CD14-positive monocyte (primary cell): ENCODE data around the gene KIAA0040. TPM values are rescaled to one million over a fixed set of nuclear protein-coding genes. Genes with fewer than 3 reads are reported as not detected.

Experiments used
- DNase-seq, 3 donors: peaks; one replicate each; pipeline ENCODE4 v3.0.0-alpha.2; 2011 to 2022
- H2AFZ ChIP-seq: 2 replicates; pipeline ENCODE4 v1.6.0; 2012; ENCODE audit warnings: mild to moderate bottlenecking, low read depth, low read length, inconsistent platforms; ENCODE audit not compliant: insufficient read depth, poor library complexity, severe bottlenecking
- H3K27ac ChIP-seq, 2 donors: 1 replicate in 1 of 2; 2 replicates in 1 of 2; pipeline ENCODE4 v1.5.1; 2012 to 2013; ENCODE audit warnings: low read length in 2 of 2, control low read depth in 1 of 2, inconsistent platforms in 1 of 2, low read depth in 1 of 2, mild to moderate bottlenecking in 1 of 2
- H3K27me3 ChIP-seq, 2 donors: one replicate each; pipeline versions ENCODE4 v1.6.0 to v1.6.1; 2011 to 2013; ENCODE audit warnings: low read length in 2 of 2; ENCODE audit not compliant: control insufficient read depth in 2 of 2, insufficient read depth in 2 of 2
- H3K36me3 ChIP-seq, 2 donors: replicated peaks in 1 of 2; 1 replicate in 1 of 2; 2 replicates in 1 of 2; pipeline versions ENCODE4 v1.5.1 to v1.6.1; 2012 to 2013; ENCODE audit warnings: low read length in 2 of 2, control low read depth in 1 of 2, inconsistent platforms in 1 of 2, mild to moderate bottlenecking in 1 of 2; ENCODE audit not compliant: insufficient read depth in 2 of 2, control insufficient read depth in 1 of 2
- H3K4me1 ChIP-seq, 2 donors: 1 replicate in 1 of 2; 2 replicates in 1 of 2; pipeline versions ENCODE4 v1.5.1 to v1.6.1; 2012 to 2013; ENCODE audit warnings: low read length in 2 of 2, control low read depth in 1 of 2, inconsistent platforms in 1 of 2, mild to moderate bottlenecking in 1 of 2, moderate library complexity in 1 of 2; ENCODE audit not compliant: insufficient read depth in 2 of 2, control insufficient read depth in 1 of 2
- H3K4me2 ChIP-seq: replicated peaks from 2 replicates; pipeline ENCODE3; 2012; ENCODE audit warnings: low read length, moderate library complexity, mild to moderate bottlenecking; ENCODE audit not compliant: poor library complexity, severe bottlenecking; ENCODE audit errors: extremely low read depth
- H3K4me3 ChIP-seq, 3 experiments: fragments of 200-600 bp in 1 of 3; sonication (generic) in 1 of 3; replicated peaks in 1 of 3; 1 replicate in 2 of 3; 2 replicates in 1 of 3; pipeline ENCODE4 v1.5.1; 2011 to 2013; ENCODE audit warnings: low read length in 3 of 3, mild to moderate bottlenecking in 3 of 3, control low read depth in 2 of 3, low read depth in 2 of 3, inconsistent platforms in 1 of 3, moderate library complexity in 1 of 3
- H3K79me2 ChIP-seq: 2 replicates; pipeline ENCODE4 v1.6.0; 2012; ENCODE audit warnings: mild to moderate bottlenecking, control low read depth, inconsistent platforms, low read length, moderate library complexity; ENCODE audit not compliant: insufficient read depth
- H3K9ac ChIP-seq: 2 replicates; pipeline ENCODE4 v1.6.0; 2017; ENCODE audit warnings: low read length, mild to moderate bottlenecking; ENCODE audit not compliant: insufficient read depth, poor library complexity, severe bottlenecking
- H3K9me3 ChIP-seq, 2 donors: replicated peaks in 1 of 2; 1 replicate in 1 of 2; 2 replicates in 1 of 2; pipeline versions ENCODE4 v1.5.1 to v1.6.1; 2012 to 2013; ENCODE audit warnings: low read length in 2 of 2, control low read depth in 1 of 2; ENCODE audit not compliant: control insufficient read depth in 1 of 2, insufficient read depth in 1 of 2
- H4K20me1 ChIP-seq: 2 replicates; pipeline ENCODE4 v1.6.0; 2012; ENCODE audit warnings: mild to moderate bottlenecking, low read length, control low read depth, moderate library complexity; ENCODE audit not compliant: insufficient read depth
- H3K27ac Mint-ChIP-seq, 7 donors: one replicate each; pipeline ENCODE4 v1.8.0; 2020; ENCODE audit warnings: mild to moderate bottlenecking in 7 of 7, mixed read lengths in 7 of 7, moderate library complexity in 6 of 7, inconsistent platforms in 2 of 7
- H3K27me3 Mint-ChIP-seq, 3 donors: one replicate each; pipeline ENCODE4 v1.8.0; 2021 to 2022; ENCODE audit warnings: low read depth in 3 of 3, mild to moderate bottlenecking in 3 of 3, mixed read lengths in 3 of 3, moderate library complexity in 3 of 3, inconsistent platforms in 1 of 3
- H3K36me3 Mint-ChIP-seq, 2 donors: one replicate each; pipeline ENCODE4 v1.8.0; 2020; ENCODE audit warnings: mixed read lengths in 2 of 2, inconsistent platforms in 1 of 2, mild to moderate bottlenecking in 1 of 2
- H3K4me1 Mint-ChIP-seq: one replicate; pipeline ENCODE4 v1.8.0; 2020; ENCODE audit warnings: mild to moderate bottlenecking, mixed read lengths
- H3K4me3 Mint-ChIP-seq, 2 donors: one replicate each; pipeline ENCODE4 v1.8.0; 2020; ENCODE audit warnings: mild to moderate bottlenecking in 2 of 2, mixed read lengths in 2 of 2, moderate library complexity in 1 of 2
- H3K9me3 Mint-ChIP-seq, 7 donors: one replicate each; pipeline ENCODE4 v1.8.0; 2020 to 2022; ENCODE audit warnings: mixed read lengths in 7 of 7, mild to moderate bottlenecking in 6 of 7, moderate library complexity in 6 of 7, inconsistent platforms in 2 of 7
- WGBS: methylation state at CpG from one replicate; pipeline ENCODE4 v1.1.5; 2013; ENCODE audit warnings: missing lambda C conversion rate; ENCODE audit not compliant: insufficient coverage; 5-methylcytosine and 5-hydroxymethylcytosine counted together
- intact Hi-C, 2 donors: fragments of 100-400 bp; cut with micrococcal nuclease; formaldehyde crosslinking; loops; one replicate each; pipeline versions ENCODE4 v1.15.0 to v1.15.1; 2023
- polyA plus RNA-seq, 3 donors: library from polyadenylated mRNA; depleted of rRNA in 1 of 3; unstranded in 2 of 3; stranded (reverse) in 1 of 3; fragments of 300-500 nt in 2 of 3; fragments of >200 nt in 1 of 3; fragmentation: Illumina TruSeq in 2 of 3; gene quantifications; 1 replicate in 2 of 3; 2 replicates in 1 of 3; pipeline ENCODE4 v1.2.3, GENCODE V29; 2012 to 2021
- TF ChIP-seq, protein P1 (sequence below): fragments of 200-600 bp; IDR thresholded peaks from one replicate; pipeline ENCODE4 v1.8.0; 2022; ENCODE audit warnings: antibody characterized with exemption, mild to moderate bottlenecking

Gene KIAA0040
- polyA plus RNA-seq, 3 donors: 24.0 to 35.4 (median 25.9) TPM

DNA sequence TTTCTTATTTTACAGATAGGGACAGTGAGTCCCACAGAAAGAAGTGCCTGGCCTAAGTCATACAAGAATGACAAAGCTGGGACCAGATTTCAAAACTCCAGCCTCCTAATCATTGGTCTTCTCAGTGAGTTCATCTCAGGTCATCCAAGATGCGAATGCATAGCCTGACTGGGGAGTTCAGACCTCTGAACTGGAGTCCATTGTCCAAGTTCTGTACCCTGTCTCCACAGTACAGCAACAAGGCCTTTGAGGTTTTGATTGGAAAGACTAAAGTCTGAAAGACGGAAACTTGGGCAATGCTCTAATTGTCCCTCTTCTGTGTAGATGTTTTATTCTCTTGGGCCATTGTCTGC, 63.0 kb downstream of the KIAA0040 start:
- Mint-ChIP-seq H3K27me3 (peaks cover 0 to 1% (median 0%) of the 10 kb centered on the region in 3 donors), H3K36me3 (no peaks in the 10 kb centered on the region), H3K9me3 (peaks cover 0 to 2% (median 0%) of the 10 kb centered on the region in 7 donors), H3K4me3 (no peak overlapping the region), H3K27ac (peak overlapping the region in 2 of 7 donors; percentile 35 to 69), H3K4me1 (peaks cover 43% of the 10 kb centered on the region)
- 86% methylated on average over 1 of the region's 2 CpGs for WGBS
- peak overlapping the region; percentile 41 for H2AFZ ChIP-seq
- no peak for DNase-seq
- H3K79me2 ChIP-seq: no peaks in the 10 kb centered on the region
- TF ChIP-seq, protein P1, sequence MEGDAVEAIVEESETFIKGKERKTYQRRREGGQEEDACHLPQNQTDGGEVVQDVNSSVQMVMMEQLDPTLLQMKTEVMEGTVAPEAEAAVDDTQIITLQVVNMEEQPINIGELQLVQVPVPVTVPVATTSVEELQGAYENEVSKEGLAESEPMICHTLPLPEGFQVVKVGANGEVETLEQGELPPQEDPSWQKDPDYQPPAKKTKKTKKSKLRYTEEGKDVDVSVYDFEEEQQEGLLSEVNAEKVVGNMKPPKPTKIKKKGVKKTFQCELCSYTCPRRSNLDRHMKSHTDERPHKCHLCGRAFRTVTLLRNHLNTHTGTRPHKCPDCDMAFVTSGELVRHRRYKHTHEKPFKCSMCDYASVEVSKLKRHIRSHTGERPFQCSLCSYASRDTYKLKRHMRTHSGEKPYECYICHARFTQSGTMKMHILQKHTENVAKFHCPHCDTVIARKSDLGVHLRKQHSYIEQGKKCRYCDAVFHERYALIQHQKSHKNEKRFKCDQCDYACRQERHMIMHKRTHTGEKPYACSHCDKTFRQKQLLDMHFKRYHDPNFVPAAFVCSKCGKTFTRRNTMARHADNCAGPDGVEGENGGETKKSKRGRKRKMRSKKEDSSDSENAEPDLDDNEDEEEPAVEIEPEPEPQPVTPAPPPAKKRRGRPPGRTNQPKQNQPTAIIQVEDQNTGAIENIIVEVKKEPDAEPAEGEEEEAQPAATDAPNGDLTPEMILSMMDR: no peak
- intact Hi-C loops: loop anchor here in 1 of 2 donors (5.0 kb wide), 1 partner anchor 92 kb away; no protein-coding TSS in a partner anchor
- H3K4me2 ChIP-seq: no peak overlapping the region
- H3K9ac ChIP-seq: no peak overlapping the region
- no peaks in the 10 kb centered on the region for H3K36me3 ChIP-seq
- no peak overlapping the region for H3K4me3 ChIP-seq
- peak overlapping the region in 1 of 2 donors; percentile 72 for H3K27ac ChIP-seq
- H3K4me1 ChIP-seq: peaks cover 36 to 44% of the 10 kb centered on the region in 2 donors
- no peaks in the 10 kb centered on the region for H4K20me1 ChIP-seq
- no peaks in the 10 kb centered on the region for H3K27me3 ChIP-seq
- H3K9me3 ChIP-seq: no peaks in the 10 kb centered on the region

DNA sequence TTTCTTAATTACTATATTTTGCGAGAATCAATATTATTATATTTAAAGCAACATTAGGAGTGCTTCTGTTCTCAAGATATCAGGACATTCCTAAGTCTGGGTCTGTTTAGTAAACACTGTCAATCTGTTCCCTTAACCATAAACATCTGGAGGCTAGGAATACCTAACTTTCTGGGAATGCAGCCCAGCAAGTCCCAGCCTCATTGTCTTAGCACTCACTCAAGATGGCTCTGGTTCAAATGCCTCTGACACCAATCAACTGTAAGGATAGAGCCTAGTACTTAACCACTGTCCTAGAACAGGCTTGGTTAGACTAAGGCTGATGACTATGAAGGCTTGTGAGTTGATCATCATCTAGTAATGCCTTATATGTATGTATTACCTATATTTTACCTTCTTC, 63.4 kb downstream of the KIAA0040 start:
- peaks cover 40 to 48% of the 10 kb centered on the region in 2 donors for H3K4me1 ChIP-seq
- TF ChIP-seq, protein P1: no peak
- intact Hi-C loops: loop anchor here in 1 of 2 donors (5.0 kb wide), 1 partner anchor 92 kb away; no protein-coding TSS in a partner anchor
- peak overlapping the region; percentile 41 for H2AFZ ChIP-seq
- Mint-ChIP-seq H3K4me1 (peaks cover 48% of the 10 kb centered on the region), H3K4me3 (no peak overlapping the region), H3K27ac (peak overlapping the region in 2 of 7 donors; percentile 20 to 82), H3K9me3 (peaks cover 0 to 2% (median 0%) of the 10 kb centered on the region in 7 donors), H3K27me3 (no peaks in the 10 kb centered on the region), H3K36me3 (no peaks in the 10 kb centered on the region)
- peak overlapping the region in 1 of 2 donors; percentile 72 for H3K27ac ChIP-seq
- DNase-seq: no peak
- H3K27me3 ChIP-seq: no peaks in the 10 kb centered on the region
- H3K9ac ChIP-seq: no peak overlapping the region
- peaks cover under 1% of the 10 kb centered on the region for H3K79me2 ChIP-seq
- H4K20me1 ChIP-seq: no peaks in the 10 kb centered on the region
- no peaks in the 10 kb centered on the region for H3K36me3 ChIP-seq
- no peaks in the 10 kb centered on the region for H3K9me3 ChIP-seq
- H3K4me2 ChIP-seq: no peak overlapping the region
- H3K4me3 ChIP-seq: no peak overlapping the region
- WGBS: no CpG with 5 or more reads among the region's 1 CpG
